ENCODE measurements around the gene DOCK8. TPM values are rescaled to one million over a fixed set of nuclear protein-coding genes. Genes with fewer than 3 reads are reported as not detected.

The DOCK8 gene
- total and polyA plus RNA-seq, 2 of the 13 experiments (the other 11 are each of a cell fraction or from before 2014, with no cell fraction given) = 0.28 to 0.38 TPM

- no peak for DNase-seq (ENCODE audit: low spot score)
- intact Hi-C loops (cut with micrococcal nuclease; ENCODE audit: unreplicated experiment) (no loop called here), in situ Hi-C loops (cut with HindIII; ENCODE audit: extremely low pct_ligation_motif_present, low pct_unique_long_range_greater_than_20kb) (no loop called here)
- no peak for FAIRE-seq
- no peak overlapping the region for H2AFZ ChIP-seq (ENCODE audit: low read length)
- no peak overlapping the region for H3K27ac ChIP-seq (ENCODE audit: extremely low read length, insufficient read depth, low read length)
- H4K20me1 ChIP-seq (ENCODE audit: insufficient read depth, low read length) = no peaks in the 10 kb centered on the region
- ChIA-PET CTCF (ENCODE audit: low intra/inter-chr PET ratio, low total read pairs) (no interaction called here), POLR2A (no interaction called here)
- no peaks in the 10 kb centered on the region for H3K79me2 ChIP-seq (ENCODE audit: insufficient read depth, low read length)
- no peak overlapping the region for H3K9ac ChIP-seq (ENCODE audit: insufficient read depth, low read depth, low read length)
- H3K4me3 ChIP-seq (replicated peaks in 1 of 3; ENCODE audit: insufficient read depth in 1 of 3, low read depth in 2 of 3, low read length in 3 of 3) = no peak overlapping the region
- H3K9me3 ChIP-seq (ENCODE audit: low read length) = no peaks in the 10 kb centered on the region
- WGBS (ENCODE audit: low lambda C conversion rate) = 24% methylated on average over 1 of the region's 1 CpG
- H3K36me3 ChIP-seq (replicated peaks in 1 of 2; ENCODE audit: control insufficient read depth in 1 of 2, insufficient read depth in 2 of 2, low read length in 2 of 2) = no peaks in the 10 kb centered on the region
- no peak for ATAC-seq
- TF ChIP-seq ZNF512 (CRISPR knock-in tag; IDR thresholded peaks at IDR 0.05) (no peak), NPAS2 (CRISPR knock-in tag; IDR thresholded peaks at IDR 0.05; ENCODE audit: borderline replicate concordance) (no peak), ZFP82 (CRISPR knock-in tag; IDR thresholded peaks at IDR 0.05; ENCODE audit: borderline replicate concordance) (no peak), U2AF1 (optimal IDR thresholded peaks at IDR 0.05; ENCODE audit: low read depth, low read length) (no peak), ZNF563 (CRISPR knock-in tag; IDR thresholded peaks at IDR 0.05) (no peak), ZNF350 (CRISPR knock-in tag; IDR thresholded peaks at IDR 0.05; ENCODE audit: borderline replicate concordance, low read depth) (no peak), TRIM24 (CRISPR knock-in tag; IDR thresholded peaks at IDR 0.05) (no peak), ZNF770 (CRISPR knock-in tag; IDR thresholded peaks at IDR 0.05) (no peak), ZNF501 (CRISPR knock-in tag; IDR thresholded peaks at IDR 0.05) (no peak)
- H3K4me1 ChIP-seq (ENCODE audit: insufficient read depth, low read length) = no peaks in the 10 kb centered on the region
- 0 out of 5 replicates have a peak, but pooled peaks cover 0 to 4% of the 10 kb centered on the region in 2 experiments for H3K27me3 ChIP-seq (ENCODE audit: control insufficient read depth in 1 of 2, insufficient read depth in 2 of 2, low read length in 2 of 2)
- no peak overlapping the region for H3K4me2 ChIP-seq (ENCODE audit: low read depth, low read length)
- no TSS peak for BruUV-seq (replicated peaks)
Observed at GRCh38 chr9:353077-353476, 138.4 kb downstream of the DOCK8 start.
